Measurements from ENCODE around the gene RBM41.
"Not testable (repeated sequence)": the region's sequence is repeated elsewhere in the genome, so short reads cannot be mapped to it uniquely, and the experiment has no call there.

The RBM41 gene

GRCh38 chrX:107118322-107119147 is at the start of gene RBM41:
Gene RBM41, minus strand, starts transcription at chrX:107118822. Its CDS starts 49 bp downstream, at chrX:107118773.
- peak; percentile 40 to 45 for DNase-seq

- no peak for DNase-seq
These were observed 49.6 kb upstream of the RBM41 start for GRCh38 chrX:107168257-107168656.

DNA sequence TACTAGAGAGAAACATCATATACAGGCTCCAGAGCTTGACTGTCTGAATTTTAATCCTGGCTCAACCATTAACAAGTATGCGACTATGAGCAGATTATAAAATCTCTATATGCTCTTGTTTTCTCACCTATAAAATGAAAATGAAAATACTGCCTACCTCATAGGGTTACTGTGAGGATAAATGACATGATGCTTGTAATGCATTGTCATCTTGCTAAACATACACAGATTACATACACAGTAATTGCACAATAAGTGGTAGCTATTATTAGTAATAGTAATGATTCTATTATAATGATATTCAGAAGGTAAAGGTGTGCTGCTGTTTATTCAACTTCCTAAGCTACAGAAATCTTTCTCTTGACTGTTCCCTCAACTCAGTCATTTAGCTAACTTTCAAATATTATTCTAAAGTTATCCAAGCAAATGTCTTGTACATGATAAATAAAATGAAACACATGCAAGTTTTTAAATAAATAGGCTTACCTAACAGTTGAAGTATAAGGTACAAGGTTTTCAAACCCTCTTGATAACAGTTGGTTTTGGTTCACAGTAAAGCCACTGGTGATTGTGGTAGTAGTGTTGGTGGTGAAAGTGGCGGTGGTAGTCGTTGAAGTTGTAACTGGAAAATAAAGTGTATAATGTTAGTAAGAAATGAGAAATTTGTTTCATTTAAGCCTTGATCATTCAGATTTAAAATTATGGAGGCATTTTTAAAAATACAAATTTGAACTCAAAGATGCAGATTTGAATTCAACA is 48.7 kb upstream of the RBM41 start:
- DNase-seq: no peak

DNA sequence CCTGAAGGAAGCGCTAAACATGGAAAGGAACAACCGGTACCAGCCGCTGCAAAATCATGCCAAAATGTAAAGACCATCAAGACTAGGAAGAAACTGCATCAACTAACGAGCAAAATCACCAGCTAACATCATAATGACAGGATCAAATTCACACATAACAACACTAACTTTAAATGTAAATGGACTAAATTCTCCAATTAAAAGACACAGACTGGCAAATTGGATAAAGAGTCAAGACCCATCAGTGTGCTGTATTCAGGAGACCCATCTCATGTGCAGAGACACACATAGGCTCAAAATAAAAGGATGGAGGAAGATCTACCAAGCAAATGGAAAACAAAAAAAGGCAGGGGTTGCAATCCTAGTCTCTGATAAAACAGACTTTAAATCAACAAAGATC is 39.0 kb upstream of the RBM41 start:
- not testable (repeated sequence) for DNase-seq

DNA sequence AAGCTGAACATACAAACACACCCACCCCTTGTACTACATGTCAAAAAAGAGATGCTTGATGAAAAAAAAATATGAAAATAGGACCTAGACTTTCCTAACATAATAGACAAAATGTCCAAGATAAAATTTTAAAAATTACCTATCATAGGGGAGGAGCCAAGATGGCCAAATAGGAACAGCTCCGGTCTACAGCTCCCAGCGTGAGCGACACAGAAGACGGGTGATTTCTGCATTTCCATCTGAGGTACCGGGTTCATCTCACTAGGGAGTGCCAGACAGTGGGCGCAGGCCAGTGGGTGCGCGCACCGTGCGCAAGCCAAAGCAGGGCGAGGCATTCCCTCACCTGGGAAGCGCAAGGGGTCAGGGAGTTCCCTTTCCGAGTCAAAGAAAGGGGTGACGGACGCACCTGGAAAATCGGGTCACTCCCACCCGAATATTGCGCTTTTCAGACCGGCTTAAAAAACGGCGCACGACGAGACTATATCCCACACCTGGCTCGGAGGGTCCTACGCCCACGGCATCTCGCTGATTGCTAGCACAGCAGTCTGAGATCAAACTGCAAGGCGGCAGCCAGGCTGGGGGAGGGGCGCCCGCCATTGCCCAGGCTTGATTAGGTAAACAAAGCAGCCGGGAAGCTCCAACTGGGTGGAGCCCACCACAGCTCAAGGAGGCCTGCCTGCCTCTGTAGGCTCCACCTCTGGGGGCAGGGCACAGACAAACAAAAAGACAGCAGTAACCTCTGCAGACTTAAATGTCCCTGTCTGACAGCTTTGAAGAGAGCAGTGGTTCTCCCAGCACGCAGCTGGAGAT is 37.2 kb upstream of the RBM41 start:
- not testable (repeated sequence) for DNase-seq

DNA sequence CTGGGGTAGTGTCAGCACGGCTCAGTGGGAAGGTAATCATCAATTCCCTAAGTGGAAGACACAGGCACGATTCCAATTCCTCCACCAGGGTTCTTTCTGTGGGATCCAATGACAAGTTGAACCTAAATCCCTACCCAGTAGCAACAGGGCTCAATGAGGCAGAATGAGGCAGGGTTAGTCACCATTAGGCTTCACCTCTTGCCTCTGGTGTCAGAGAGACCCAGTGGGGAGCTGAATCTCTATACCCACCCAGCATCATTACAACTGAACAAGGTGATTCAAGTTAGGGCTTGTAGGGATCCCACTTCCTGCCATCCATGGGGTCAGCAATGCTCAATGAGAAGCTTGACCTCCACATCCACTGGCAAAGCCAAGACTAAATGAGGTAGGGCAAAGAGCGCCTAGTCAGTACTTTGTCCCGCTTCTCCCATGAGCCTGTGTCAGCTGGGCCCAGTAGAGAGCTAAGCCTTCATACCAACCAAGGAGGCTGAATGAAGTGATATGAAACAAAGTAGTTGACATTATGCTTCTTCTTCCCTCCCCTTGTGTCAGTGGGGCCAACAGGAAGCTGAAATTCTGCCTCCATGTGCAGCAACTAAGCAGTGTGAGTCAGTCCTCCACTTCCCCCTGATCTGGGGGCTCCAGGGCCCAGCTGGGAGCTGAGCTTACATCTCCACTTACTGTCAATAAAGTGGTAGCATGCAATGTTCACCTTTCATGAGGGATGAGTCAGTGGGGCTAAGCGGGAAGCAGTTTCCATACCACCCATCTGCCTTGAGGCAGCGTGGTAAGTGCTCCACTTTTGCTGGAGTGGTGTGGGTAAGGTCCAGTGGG is 36.4 kb upstream of the RBM41 start:
- DNase-seq: no peak

DNA sequence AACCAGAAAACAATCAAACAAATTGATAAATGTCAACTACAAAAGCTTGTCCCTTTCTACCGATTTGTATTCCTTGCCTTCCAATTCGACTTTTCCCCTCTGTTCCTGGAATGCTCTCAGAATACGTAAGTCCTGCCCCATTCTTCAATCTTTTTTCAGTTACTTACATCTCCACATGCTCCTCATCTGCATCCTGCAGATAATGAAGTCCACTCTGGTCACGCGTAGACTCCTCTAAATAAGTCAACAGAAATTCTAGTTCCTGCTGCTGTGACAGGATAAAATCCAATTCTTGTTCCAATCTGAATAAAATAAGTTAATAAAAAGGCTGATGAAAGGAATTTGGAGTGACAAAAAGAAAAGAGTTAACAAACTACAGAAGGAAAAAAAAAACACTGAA is 34.4 kb upstream of the RBM41 start:
- no peak for DNase-seq

DNA sequence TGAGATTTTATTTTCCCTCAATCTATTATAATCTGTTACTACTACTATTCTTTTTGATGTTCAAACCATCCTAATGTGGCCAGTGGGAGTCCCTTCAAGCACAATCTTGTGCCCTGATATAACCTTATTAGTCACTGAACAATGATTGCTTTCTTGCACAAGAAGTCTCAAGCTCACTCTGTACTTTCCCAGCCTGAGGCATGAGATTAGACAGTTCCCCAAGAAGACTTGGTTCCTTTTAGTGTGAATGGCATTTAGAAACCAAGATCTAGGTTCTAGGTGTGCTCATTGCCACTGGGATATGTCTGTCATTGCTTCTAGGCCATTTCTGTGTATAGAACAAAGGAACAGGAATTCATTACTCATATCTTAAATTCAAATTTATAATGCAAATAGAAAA is 28.0 kb upstream of the RBM41 start:
- DNase-seq: no peak

GRCh38 chrX:107135965-107136307 is 17.3 kb upstream of the RBM41 start:
- no peak for DNase-seq

DNA sequence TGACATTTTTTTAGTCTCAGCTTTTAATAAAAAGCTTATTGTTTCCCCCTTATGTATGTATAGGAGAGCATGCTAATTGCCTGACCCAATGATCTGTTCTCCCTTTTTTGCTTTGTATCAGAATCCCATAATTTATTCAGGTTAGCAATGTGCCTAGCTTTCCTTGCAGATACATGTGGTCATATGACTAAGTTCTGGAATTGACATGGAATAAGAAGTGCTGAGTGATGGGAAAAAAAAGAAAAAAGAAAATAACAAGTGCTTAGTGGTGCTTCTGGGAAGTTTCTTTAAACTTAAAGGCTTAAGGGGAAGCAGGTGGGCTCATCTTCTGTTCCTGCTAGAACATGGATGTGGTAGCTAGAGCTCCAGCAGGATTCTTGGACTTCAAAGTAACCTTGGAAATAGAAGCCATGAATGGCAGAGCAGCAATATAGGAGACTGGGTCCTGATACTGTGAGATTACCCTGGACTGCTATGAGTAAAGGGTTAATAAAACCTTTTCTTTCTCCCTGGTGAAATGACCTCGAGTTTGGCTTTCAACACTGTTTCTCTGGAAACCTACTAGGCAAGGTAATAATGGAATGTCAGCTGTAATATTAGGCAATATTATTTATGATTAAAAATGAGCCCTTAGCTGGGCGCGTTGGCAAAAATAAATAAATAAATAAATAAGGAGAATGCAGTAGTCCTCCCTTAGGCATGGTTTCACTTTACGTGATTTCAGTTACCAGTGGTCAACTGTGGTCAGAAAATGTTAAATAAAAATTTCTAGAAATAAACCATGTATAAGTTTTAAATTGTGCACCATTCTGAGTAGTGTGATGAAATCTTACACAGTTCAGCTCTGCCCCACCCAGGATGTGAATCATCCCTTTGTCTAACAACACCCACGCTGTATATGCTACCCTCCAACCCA is 16.7 kb upstream of the RBM41 start:
- DNase-seq: no peak

GRCh38 chrX:107123750-107124149 is 5.1 kb upstream of the RBM41 start:
- no peak for DNase-seq

- no peak for DNase-seq
These were observed 661 bp upstream of the RBM41 start for GRCh38 chrX:107119283-107119682.

GRCh38 chrX:107117993-107118321 is 665 bp downstream of the RBM41 start:
- DNase-seq: no peak

GRCh38 chrX:107107459-107107858 is 11.2 kb downstream of the RBM41 start:
- DNase-seq: peak in 1 of 2 donors; percentile 18

DNA sequence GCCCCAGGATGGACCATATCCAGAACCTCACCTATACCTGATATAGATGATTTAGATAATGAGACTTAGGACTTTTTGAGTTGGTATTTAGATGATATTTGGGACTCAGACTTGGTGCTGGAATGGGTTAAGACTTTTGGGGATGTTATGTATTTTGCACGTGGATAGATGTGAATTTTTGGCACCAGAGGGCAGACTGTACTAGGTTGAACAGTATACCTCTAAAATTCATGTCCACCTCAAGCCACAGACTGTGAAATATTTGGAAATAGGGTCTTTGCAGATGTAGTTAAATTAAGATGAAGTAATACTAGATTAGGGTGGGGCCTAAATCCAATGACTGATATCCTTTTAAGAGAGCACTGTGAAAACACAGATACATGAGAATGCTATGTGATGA is 15.6 kb downstream of the RBM41 start:
- DNase-seq: no peak

GRCh38 chrX:107076158-107076557 is 42.5 kb downstream of the RBM41 start:
- no peak for DNase-seq

- DNase-seq: not testable (repeated sequence)
These were observed 60.9 kb downstream of the RBM41 start for GRCh38 chrX:107057731-107058130.

- DNase-seq: no peak
These were observed 63.6 kb downstream of the RBM41 start for GRCh38 chrX:107054978-107055377.

DNA sequence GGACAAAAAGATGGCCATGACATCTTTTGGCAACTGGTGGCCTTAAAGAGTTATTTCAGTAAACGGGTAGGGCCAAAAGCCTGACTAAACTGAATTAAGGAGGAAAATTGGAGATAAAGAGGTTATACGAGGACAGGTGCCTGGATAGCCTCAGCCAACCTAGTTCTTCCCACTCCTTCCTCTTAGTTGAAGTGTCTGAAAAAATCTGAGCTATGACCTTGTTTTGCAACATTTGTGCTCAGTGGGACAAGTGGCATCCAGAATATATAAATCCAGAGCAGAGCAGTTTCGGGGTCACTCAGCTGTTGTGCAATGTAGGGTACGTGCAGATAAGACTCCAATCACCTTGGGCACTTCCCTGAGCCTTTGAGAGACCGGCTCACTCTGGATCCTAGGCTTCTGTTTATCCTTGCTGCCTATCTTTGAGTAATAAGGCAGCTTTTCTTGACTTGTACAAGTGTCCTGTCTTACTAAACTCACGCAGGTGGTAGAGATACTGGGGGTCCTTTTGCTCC is 68.4 kb downstream of the RBM41 start:
- no peak for DNase-seq

GRCh38 chrX:107047622-107048021 is 71.0 kb downstream of the RBM41 start:
- DNase-seq: no peak

DNA sequence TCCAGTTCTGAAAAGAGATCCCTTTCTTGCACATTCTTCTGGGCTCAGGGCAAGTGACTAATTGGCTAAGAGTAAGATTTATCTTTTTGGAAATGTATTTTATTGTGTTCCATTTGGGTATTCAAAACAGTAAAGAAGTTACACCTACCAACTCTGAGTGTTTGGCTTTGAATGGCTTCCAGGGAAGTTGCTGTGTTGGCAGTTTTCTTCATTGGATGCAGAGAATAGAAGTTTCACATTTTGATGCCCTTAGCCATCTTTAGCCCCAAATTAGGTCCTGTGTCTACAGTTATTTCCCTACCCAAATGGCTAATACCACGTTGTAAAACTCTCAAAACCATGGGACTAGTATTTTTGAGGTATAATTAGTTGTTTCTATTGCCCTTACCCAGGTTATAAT is 88.9 kb downstream of the RBM41 start:
- no peak for DNase-seq

Measured in bone marrow (tissue), 2 donors.